Endothelial cell of hepatic sinusoid (primary cell): Measurements from ENCODE around the gene PIK3C3.
"Not testable (repeated sequence)": the region's sequence is repeated elsewhere in the genome, so short reads cannot be mapped to it uniquely, and the experiment has no call there.

Experiments
- in situ Hi-C: cut with HindIII; loops from 2 replicates; pipeline ENCODE4 v1.10.0; 2017; ENCODE audit warnings: low sequenced_read_pairs

The PIK3C3 gene

DNA sequence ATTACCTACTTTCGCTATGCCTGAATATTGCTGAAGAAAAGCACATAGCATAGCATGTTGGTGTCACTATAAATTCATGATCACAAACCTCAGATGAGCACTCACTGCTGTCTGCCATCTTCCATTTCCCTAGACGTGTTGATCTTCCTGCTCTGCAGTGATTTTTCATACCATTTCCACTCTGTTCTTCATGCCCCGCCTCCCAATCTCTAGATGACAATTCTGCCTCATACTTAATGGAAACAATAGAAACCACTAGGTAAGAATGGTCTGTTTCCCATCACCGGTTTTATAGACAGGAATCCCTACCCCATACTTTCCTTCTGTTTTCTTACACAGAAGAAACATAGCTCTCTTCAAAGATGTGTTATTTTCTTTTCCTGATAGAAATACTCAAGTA is 63.8 kb downstream of the PIK3C3 start:
- in situ Hi-C loops = no loop called here

DNA sequence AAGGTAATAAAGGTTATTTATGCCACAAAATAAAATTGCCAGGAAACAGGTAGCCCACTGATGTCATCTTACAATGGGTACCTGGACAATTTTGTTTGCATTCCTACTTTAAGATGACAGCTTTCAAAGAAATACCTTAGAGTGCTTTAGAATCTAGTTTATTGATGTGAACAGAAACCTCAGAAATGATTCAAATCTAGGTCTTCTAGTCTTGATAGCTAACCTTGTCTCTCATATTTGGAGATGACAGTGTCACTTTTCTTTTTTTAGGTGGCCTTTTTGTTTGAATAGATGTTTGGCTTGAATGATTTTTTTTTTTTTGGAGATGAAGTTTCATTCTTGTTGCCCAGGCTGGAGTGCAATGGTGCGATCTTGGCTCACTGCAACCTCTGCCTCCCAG is 69.1 kb downstream of the PIK3C3 start:
- in situ Hi-C loops = no loop called here

DNA sequence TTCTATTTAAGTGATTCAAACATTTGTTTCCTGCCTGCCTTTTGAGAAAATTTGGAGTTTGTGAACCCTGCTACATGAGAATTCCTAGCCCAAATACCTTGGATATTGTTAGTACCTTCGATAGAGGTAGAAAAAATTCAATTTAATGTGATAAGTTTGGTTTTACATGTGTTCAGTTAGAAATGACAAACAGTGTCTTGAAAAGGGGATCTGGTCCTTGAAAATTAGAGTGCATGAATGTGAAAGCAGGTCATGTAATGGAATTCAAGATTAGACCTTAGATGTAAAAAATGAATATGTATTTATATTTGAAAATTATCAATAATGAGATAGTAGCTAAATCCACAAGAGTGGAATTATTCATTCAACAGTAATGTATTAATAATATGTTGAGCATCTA is 70.5 kb downstream of the PIK3C3 start:
- in situ Hi-C loops = no loop called here

DNA sequence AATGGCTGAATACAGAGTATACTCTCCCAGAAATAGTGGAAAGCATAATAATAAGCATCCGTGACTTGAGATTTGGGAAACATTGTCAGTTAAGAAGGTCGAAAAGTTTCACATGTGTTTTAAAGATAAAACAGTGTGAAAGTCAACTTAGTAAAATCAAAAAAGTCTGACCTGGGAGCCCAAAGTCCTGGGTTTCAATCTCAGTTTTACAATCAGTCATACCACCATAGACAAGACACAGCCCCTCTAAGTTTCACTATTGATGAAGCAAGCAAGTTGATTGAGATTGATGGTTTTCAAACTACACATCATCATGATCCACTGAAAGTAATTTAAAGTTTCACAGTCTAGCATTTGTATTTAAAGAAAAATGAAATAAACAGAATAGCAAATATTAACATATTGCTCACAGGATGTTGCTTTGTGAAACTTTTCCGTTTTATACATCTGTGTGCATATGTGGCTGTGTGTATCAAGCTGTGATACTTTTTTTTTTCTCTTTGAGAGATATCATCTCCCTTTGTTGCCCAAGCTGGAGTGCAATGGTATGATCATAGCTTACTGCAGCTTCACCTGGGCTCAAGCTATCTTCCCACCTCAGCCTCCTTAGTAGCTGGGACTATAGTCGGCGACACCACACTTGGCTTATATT is 71.1 kb downstream of the PIK3C3 start:
- in situ Hi-C loops = no loop called here

DNA sequence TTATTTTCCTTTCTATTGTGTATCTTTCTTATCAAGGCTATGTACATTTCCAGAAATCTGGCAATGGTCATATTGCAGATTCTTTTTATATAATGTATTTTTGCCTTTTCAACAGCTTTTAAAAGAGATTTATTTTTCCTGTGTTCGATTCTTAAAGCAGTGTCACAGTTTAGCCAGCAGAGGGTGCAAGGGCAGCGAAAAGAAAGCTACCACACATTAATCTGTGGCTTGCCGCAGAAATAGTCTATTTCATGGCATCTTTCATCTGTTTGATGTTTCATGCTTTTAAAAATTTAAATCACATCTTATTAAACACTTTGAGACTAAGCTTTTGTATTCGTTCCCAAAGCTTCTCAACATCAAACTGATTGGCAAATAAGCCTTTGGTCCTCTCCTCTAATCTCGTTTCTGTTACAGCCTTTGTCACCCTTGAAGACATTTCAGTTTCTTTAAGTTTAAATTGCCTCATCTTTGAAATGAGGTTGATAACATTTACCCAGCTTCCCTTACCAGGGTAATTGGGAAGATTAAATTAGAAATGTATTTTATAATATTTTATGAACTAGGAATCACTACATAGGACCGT is 73.3 kb downstream of the PIK3C3 start:
- in situ Hi-C loops = no loop called here

DNA sequence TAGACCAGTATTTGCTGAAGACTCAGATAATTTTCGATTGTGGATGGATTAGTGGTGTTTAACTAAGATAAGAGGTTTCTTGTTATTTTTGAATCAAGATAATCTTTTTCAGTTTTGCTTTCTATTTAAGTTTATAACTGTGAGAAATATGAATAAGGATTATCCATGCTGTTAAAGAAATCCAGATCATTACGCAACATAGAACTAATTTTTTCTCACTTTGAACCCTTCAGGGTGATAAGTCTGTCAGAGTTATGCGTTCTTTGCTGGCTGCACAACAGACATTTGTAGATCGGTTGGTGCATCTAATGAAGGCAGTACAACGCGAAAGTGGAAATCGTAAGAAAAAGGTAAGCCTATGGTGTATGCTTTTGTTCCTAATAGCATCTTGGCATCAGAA is 74.1 kb downstream of the PIK3C3 start:
- in situ Hi-C loops = no loop called here

DNA sequence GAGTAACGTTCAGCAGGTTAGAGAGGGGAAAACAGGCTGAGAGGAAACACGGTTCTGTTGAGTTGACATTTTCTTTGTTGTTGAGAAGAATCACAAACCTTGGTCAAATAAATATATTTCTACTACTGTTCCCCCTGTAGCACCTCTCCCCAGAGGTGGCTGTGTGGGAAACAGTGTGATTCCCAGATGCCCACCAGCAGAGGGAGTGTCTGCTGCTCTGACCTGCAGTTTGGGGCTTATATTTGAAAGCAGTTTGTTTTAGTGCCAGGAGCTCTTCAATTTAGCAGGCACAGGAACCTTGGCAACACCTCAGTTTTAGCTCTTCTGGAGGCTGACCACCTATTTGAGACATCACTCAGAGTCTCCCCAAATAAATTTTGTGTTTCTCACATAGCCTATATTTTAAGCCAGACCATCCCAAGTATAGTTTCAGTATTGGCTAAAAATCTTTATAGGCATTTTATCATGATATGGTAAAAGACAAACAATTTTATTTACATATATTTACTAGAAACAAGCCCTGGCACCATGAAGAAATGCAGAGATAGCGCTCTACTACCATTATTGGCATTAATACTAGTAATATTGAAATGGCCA is 75.7 kb downstream of the PIK3C3 start:
- in situ Hi-C loops = no loop called here

DNA sequence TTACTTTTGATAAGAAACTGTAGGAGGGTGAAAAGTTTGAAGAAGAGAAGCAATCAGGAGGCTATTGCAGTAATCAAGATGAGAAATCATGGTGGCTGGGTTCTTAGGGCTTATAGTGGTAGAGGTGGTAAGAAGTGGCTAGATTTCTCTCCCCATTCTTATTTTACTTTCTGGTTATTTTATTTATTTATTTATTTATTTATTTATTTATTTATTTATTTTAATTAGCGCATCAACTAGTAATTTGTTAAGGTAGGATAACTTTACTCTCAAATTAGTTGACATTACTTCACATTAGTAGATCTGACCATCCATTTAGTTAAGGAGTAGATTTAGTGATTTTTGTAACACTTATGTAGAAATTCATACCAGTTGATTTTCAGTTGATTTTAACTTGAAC is 77.4 kb downstream of the PIK3C3 start:
- in situ Hi-C loops = no loop called here

DNA sequence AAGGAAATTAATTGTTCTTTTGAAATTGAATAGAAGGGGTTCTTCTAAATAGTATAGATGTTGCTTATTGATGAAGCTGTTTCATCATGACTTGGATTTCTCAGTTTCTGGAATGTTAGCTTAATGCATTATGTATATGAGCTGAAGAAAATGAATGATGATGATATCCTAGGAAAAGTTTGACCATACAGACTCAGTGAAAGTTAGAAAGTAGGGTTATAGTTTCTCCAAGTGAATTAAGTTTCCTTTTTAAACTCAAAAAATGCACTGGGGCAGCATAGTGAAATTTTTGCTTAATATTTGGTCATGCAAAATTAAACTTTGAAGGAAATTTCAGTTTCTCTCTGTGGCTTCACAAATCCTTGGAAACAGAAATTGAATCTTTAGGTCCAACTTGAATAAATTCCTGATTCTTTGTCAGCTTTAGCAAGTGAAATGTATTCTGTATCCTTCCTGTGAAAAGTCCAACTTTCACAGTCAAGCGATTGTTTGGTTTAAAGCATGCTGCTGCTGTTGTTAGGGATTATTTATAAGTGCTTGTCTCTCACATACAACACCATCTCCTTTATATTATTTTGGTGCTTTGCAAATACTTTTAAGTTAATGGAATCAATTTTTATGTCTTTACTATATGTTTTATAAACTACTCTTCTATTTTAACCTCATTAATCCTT is 78.2 kb downstream of the PIK3C3 start:
- in situ Hi-C loops = no loop called here

DNA sequence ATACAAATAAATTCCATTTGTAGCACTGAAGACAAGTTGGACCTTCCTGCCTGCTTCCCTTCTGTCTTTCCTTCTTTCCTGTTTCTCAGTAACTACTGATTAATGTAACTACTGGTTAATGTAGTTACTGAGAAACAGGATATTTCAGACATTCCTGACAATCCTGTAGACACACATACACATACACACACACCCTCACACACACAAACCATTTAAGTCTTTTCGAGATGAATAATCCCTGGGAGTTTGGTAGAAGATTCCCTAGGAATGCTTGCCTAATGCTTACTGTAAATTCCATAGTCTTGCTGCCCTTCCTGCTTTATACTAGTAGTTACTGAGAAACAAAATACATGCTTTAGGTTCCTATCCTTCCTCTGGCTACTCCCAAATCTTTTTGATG is 83.9 kb downstream of the PIK3C3 start:
- in situ Hi-C loops = no loop called here

DNA sequence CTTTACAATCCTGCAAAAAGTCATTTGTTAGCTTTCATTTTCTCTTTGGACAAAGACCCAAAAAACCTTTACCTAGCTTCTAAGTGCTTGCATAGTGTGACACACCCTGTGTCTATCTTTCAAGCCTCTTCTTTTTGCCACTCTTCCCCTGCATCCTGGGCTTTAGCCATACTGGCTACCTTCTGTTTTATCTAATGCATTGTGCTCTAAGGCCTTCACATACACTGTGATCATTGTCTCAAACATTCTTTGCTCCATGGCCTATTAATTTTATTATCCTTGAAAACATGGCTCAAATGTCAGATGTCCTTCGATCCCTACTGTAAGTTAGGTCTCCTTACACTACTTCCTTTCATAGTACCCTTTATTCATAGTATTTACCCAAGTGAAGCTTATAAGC is 84.4 kb downstream of the PIK3C3 start:
- in situ Hi-C loops = no loop called here

DNA sequence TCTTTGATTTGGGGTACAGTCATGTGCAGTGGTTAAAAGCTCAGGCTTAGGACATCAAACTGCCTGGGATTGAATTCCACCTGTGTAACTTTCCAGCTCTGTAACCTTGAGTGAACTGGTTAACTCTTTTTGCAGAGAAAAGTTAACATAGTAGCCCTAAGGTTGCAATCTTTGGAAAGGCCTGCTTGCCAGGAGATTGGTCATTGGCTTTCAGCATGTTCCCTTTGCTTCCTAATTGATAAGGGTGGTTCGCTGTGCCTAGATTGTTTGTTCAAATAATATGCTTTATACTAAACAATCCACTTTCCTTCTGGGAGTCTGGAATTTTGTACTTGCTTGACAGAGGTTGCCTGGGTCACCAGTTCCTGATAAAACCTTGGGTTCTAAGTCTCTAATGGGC is 86.8 kb downstream of the PIK3C3 start:
- in situ Hi-C loops = no loop called here

DNA sequence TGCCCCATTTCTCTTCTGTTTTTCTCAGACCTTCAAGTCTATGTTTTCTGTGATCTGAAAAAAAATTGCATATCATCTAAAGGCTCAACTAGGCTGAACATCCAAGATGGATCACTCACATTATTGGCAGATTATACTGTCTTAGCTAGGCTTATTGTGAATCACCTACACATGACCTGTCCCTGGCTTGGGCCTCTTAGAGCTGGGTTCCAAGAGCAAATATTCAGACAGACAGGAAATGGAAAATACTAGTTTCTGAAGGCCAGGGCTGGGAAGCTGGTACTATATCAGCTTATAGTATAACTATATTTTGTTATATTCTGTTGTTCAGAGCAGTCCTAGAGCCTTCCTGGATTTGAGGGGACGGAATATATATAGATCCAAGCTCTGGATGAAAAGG is 90.3 kb downstream of the PIK3C3 start:
- in situ Hi-C loops = no loop called here

DNA sequence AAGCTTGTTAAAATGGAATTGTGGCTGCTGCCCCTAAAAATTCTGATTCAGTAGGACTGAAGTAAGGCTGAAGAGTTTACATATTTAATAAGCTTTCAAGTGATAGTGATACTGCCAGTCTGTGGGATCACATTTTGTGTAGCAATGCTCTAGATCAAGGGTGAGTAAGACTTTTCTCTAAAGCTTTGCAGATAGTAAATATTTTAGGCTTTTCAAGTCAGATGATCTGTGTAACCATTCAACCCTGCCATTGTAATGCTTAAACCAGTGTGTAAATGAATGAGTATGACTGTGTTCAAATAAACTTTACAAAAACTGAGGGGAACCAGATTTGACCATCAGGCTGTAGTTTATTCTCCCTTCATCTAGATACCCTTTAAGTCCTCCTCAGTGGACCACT is 92.7 kb downstream of the PIK3C3 start:
- in situ Hi-C loops = no loop called here

DNA sequence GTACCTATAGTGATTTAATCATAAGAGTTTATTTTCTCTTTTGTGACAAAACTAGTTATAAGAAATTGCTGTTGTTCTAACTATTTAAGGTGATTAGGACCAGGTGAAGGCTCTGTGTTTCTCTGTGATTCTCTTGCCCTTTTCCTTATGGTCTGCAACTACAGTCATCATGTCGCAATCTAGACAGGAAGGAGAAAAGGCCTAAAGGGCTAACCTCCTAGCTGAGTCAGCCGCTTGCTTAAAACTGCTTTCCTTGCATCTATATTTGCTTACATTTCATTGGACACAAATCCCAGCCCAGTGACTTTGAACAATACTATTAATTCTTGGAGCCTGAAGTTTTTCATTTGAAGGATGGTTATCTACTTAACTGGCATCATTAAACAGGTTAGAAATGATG is 93.1 kb downstream of the PIK3C3 start:
- in situ Hi-C loops = no loop called here

DNA sequence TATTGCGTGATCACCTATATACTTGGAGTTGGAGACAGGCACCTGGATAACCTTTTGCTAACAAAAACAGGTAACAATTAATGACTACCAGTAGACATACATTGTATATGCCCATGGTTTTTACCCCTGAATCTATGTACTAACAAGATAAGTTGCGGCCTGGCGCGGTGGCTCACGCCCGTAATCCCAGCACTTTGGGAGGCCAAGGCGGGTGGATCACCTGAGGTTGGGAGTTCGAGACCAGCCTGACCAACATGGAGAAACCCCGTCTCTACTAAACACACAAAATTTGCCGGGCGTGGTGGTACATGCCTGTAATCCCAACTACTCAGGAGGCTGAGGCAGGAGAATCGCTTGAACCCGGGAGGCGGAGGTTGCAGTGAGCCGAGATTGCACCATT is 94.5 kb downstream of the PIK3C3 start:
- in situ Hi-C loops = not testable (repeated sequence)

DNA sequence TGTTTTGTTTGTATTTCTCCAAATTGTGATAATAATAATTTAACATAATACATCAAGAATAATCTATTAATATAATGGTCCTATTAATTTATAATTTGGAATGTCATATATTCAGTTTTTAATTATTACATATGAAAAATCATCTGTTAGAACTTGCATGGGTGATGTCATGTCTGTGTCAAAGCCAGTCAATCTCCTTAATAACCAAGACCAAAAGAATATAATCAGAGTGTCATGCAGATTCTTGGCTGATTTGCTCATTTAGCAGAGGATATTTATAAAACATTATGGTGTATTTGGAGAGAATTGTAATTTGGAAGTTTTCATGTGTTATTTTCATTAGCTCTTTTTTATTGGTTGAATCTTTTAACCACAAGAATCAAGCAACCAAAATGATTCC is 96.4 kb downstream of the PIK3C3 start:
- in situ Hi-C loops = no loop called here

DNA sequence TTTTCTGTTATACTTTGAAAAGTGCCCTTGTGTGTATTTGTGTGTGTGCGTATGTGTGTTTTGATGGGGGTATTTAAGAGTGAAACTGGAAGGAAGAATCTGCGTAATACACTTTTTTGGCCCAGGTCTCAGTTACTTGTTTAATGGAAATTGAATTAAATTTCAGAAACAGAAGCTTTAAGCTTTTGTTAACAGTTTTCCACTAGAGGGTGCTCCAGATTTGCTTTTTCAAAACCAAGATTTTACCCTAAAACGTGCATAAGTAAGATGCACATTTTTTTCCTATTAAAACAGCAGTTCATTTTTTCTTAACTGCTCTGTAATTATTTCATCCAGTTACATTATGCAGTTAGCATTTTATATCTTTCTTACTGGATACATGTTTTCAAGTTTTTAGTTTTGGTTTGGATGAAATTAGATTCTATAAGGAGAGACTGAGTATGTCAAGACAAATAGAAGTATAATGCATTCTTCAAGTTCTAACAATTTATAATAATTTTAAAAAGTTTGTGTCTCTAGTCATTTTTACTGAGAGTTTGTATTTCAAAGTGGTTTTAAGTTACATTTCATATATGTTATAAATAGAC is 97.2 kb downstream of the PIK3C3 start:
- in situ Hi-C loops = no loop called here

DNA sequence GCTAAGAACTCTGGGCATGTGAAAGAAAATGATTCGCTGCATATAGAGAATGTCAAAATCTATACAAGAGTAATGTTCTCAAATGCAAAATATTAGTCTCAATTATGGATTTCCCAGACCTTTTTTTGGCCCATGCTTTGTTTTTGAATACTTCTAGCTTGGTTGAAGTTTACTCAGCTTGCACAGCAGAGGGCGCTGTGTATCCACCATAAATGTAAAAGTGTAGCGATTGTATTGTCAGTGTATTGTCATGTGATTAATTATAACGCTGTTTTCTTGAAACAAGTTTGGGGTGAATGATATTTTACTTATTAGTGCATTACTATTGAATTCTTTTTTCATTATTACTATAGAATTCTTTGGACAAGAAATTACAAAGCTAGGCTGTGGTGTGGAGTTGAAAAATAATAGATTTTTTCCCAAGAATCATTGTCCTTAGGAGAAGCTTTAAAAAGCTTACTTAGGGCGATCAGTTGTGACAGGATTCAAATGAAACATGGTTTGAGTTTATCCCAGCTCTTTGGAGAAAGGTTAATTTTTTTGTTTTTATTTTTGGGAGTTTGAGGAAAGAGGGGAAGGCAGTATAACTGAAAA is 98.3 kb downstream of the PIK3C3 start:
- in situ Hi-C loops = no loop called here

DNA sequence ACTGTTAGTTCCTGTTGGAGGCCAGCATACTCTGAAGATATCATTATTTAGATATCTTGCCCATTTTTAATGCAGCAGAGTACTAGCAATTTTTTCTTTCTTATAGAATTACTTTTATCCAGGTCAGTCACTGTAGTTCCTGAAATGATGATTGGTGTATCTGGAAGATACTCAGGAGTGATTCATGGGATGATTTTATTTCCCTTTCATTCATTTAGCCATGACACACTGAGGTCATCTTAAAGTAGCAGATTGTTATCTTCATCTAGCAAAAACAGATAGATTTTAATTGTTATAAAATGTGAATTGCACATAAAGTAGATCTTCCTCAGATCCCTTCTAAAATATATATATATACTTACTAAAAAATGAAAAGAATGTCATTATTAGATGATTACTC is 109.1 kb downstream of the PIK3C3 start:
- in situ Hi-C loops = no loop called here

DNA sequence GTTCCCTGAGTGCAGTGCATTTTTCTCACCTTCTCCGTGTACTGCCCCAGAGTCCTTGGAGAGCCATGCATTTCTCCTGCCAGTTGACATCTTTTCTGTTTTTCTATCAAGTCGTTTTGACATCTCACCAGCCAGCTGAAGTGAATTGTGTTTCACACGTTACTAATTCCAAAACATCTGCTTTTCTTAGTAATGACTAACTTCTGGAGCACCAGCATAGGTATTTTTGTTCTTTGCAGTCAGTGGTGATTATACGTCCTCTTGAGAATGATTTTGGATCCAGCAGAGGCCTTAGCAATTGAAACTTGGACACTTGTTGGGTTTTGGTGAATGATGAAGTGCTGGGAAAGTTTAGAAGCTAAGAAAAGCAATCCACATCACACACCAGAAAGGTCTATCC is 112.5 kb downstream of the PIK3C3 start:
- in situ Hi-C loops = no loop called here
